Duodenal mucosa (tissue), 2 donors: ENCODE measurements around the gene SMIM32.

Experiments
- H3K27ac ChIP-seq: one replicate; pipeline ENCODE4 v1.7.0; 2013; ENCODE audit warnings: low read depth, low read length
- H3K27me3 ChIP-seq, 2 donors: one replicate each; pipeline ENCODE4 v1.7.0; 2013; ENCODE audit warnings: low read length in 2 of 2, control low read depth in 1 of 2; ENCODE audit not compliant: insufficient read depth in 2 of 2, control insufficient read depth in 1 of 2
- H3K36me3 ChIP-seq, 2 donors: one replicate each; pipeline ENCODE4 v1.7.0; 2013; ENCODE audit warnings: low read length in 2 of 2, control low read depth in 1 of 2; ENCODE audit not compliant: insufficient read depth in 2 of 2, control insufficient read depth in 1 of 2
- H3K4me1 ChIP-seq, 2 donors: one replicate each; pipeline ENCODE4 v1.7.0; 2013; ENCODE audit warnings: low read length in 2 of 2, control low read depth in 1 of 2; ENCODE audit not compliant: insufficient read depth in 2 of 2, control insufficient read depth in 1 of 2
- H3K4me3 ChIP-seq, 2 donors: one replicate each; pipeline ENCODE4 v1.7.0; 2013; ENCODE audit warnings: low read length in 2 of 2, low read depth in 1 of 2
- H3K9ac ChIP-seq, 2 donors: one replicate each; pipeline ENCODE4 v1.7.0; 2013; ENCODE audit warnings: low read length in 2 of 2, low read depth in 1 of 2
- H3K9me3 ChIP-seq, 2 donors: one replicate each; pipeline ENCODE4 v1.7.0; 2013; ENCODE audit warnings: low read length in 2 of 2, control low read depth in 1 of 2; ENCODE audit not compliant: control insufficient read depth in 1 of 2

SMIM32 gene

GRCh38 chr5:136162008-136162407 is 31.0 kb downstream of the SMIM32 start:
- no peak overlapping the region for H3K27ac ChIP-seq
- peaks cover under 1 to 3% of the 10 kb centered on the region in 2 donors for H3K4me1 ChIP-seq
- H3K9ac ChIP-seq, result no peak overlapping the region
- no peaks in the 10 kb centered on the region for H3K9me3 ChIP-seq
- peaks cover 0 to 32% of the 10 kb centered on the region in 2 donors for H3K36me3 ChIP-seq
- H3K4me3 ChIP-seq, result no peak overlapping the region
- H3K27me3 ChIP-seq, result no peaks in the 10 kb centered on the region

GRCh38 chr5:136159457-136159856 is 33.5 kb downstream of the SMIM32 start:
- Histone ChIP-seq H3K36me3 (peaks cover 4 to 47% of the 10 kb centered on the region in 2 donors), H3K4me3 (no peak overlapping the region), H3K9ac (no peak overlapping the region), H3K9me3 (no peaks in the 10 kb centered on the region), H3K4me1 (peaks cover 3% of the 10 kb centered on the region in 2 donors), H3K27me3 (no peaks in the 10 kb centered on the region), H3K27ac (no peak overlapping the region)

- H3K36me3 ChIP-seq, result peaks cover 14 to 43% of the 10 kb centered on the region in 2 donors
- no peak overlapping the region for H3K4me3 ChIP-seq
- no peak overlapping the region for H3K9ac ChIP-seq
- H3K4me1 ChIP-seq, result peaks cover 3% of the 10 kb centered on the region in 2 donors
- no peaks in the 10 kb centered on the region for H3K9me3 ChIP-seq
- no peak overlapping the region for H3K27ac ChIP-seq
- no peaks in the 10 kb centered on the region for H3K27me3 ChIP-seq
These were observed 35.4 kb downstream of the SMIM32 start for GRCh38 chr5:136157514-136157913.

DNA sequence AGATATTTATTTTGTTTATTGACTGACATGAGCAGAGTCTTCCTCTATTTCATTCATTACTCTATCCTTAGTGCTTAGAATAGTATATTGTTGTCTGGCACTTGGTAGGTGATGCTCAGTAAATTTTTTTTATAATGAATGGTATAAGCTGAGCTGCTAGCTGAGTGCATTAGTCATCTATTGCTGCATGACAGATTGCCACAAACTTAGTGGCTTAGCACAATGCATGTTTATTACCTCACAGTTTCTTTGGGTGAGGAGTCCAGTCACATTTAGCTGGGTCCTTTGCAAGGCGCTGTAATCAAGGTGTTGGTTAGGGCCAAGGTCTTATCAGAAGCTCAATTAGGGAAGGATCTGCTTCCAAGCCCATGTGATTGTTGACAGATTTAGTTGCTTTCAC is 37.2 kb downstream of the SMIM32 start:
- Histone ChIP-seq H3K27me3 (no peaks in the 10 kb centered on the region), H3K27ac (no peak overlapping the region), H3K4me1 (peaks cover 3% of the 10 kb centered on the region in 2 donors), H3K9ac (no peak overlapping the region), H3K36me3 (peaks cover 14 to 31% of the 10 kb centered on the region in 2 donors), H3K9me3 (no peaks in the 10 kb centered on the region), H3K4me3 (no peak overlapping the region)

GRCh38 chr5:136155078-136155477 is 37.9 kb downstream of the SMIM32 start:
- H3K4me3 ChIP-seq, result no peak overlapping the region
- peaks cover 3 to 4% of the 10 kb centered on the region in 2 donors for H3K4me1 ChIP-seq
- no peak overlapping the region for H3K9ac ChIP-seq
- H3K27ac ChIP-seq, result no peak overlapping the region
- H3K27me3 ChIP-seq, result no peaks in the 10 kb centered on the region
- H3K9me3 ChIP-seq, result no peaks in the 10 kb centered on the region
- H3K36me3 ChIP-seq, result peaks cover 14 to 29% of the 10 kb centered on the region in 2 donors

- H3K9ac ChIP-seq, result no peak overlapping the region
- no peak overlapping the region for H3K4me3 ChIP-seq
- H3K9me3 ChIP-seq, result no peaks in the 10 kb centered on the region
- H3K27ac ChIP-seq, result no peak overlapping the region
- peaks cover 3 to 9% of the 10 kb centered on the region in 2 donors for H3K4me1 ChIP-seq
- H3K36me3 ChIP-seq, result peaks cover 14 to 29% of the 10 kb centered on the region in 2 donors
- no peaks in the 10 kb centered on the region for H3K27me3 ChIP-seq
These were observed 39.3 kb downstream of the SMIM32 start for GRCh38 chr5:136153581-136154236.

DNA sequence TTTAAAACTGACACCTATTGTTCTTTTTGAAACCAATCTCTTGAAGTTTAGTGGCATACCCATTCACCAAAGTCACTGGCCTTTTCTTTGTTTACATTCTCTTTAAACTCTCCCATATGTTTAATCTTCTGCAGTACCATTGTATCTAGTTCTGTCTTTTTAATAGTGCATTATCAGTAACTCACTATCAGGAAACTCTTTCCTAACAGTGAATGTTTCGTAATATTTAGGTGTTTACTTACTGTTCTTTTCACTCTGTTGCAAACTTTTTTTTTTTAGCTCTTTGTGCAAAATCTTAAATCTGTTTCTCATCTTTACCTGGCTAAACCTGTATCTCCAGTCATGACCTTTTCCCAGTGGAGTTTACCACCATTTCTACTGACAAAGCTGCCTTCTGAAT is 43.1 kb downstream of the SMIM32 start:
- Histone ChIP-seq H3K27me3 (no peaks in the 10 kb centered on the region), H3K27ac (no peak overlapping the region), H3K4me3 (no peak overlapping the region)

DNA sequence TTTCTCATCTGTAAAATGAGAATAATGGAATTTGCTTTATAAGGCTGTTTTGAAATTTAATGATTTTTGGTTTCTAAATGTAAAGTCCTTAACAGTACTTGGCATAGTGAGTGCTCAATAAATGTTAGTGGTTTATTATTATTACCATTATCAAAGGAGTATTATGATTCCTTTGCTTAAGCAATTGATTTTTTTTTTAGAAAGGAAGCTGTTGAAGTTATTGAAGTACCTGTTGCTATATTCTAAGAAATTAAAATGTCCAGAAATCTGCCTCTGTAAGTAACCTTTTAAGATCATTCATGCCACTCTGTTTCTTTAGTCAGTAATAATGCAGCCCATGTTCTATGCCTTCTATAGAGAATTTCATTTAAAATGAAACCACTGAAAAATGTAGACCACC is 45.3 kb downstream of the SMIM32 start:
- Histone ChIP-seq H3K27ac (no peak overlapping the region), H3K9ac (no peak overlapping the region), H3K9me3 (no peaks in the 10 kb centered on the region), H3K4me3 (no peak overlapping the region), H3K36me3 (no peaks in the 10 kb centered on the region), H3K27me3 (no peaks in the 10 kb centered on the region), H3K4me1 (peaks cover 7 to 23% of the 10 kb centered on the region in 2 donors)

More for the DNA sequence above, 43.1 kb downstream of the SMIM32 start:
- Histone ChIP-seq H3K4me1 (peaks cover 0 to 6% of the 10 kb centered on the region in 2 donors), H3K9ac (no peak overlapping the region), H3K36me3 (peaks cover 9 to 14% of the 10 kb centered on the region in 2 donors), H3K9me3 (no peaks in the 10 kb centered on the region)

GRCh38 chr5:136146201-136146600 is 46.8 kb downstream of the SMIM32 start:
- Histone ChIP-seq H3K4me1 (peaks cover 7 to 31% of the 10 kb centered on the region in 2 donors), H3K9ac (peak overlapping the region in 1 of 2 donors; percentile 4), H3K4me3 (no peak overlapping the region), H3K36me3 (no peaks in the 10 kb centered on the region), H3K27ac (no peak overlapping the region), H3K9me3 (no peaks in the 10 kb centered on the region), H3K27me3 (no peaks in the 10 kb centered on the region)

GRCh38 chr5:136145030-136145429 is 47.9 kb downstream of the SMIM32 start:
- no peak overlapping the region for H3K27ac ChIP-seq

More at GRCh38 chr5:136145030-136145429, 47.9 kb downstream of the SMIM32 start:
- Histone ChIP-seq H3K4me1 (peaks cover 7 to 30% of the 10 kb centered on the region in 2 donors), H3K9ac (no peak overlapping the region), H3K4me3 (no peak overlapping the region), H3K36me3 (no peaks in the 10 kb centered on the region), H3K27me3 (no peaks in the 10 kb centered on the region), H3K9me3 (no peaks in the 10 kb centered on the region)
